HT-29 (cell line): ENCODE measurements around the gene TMEM233. TPM values are rescaled to one million over a fixed set of nuclear protein-coding genes. Genes with fewer than 3 reads are reported as not detected.
A peak's percentile ranks its signal among the peaks of the same experiment; 100 is the strongest.

Experiments
- DNase-seq: peaks from one replicate; pipeline ENCODE4 v3.0.0-alpha.2; 2015; ENCODE audit warnings: low spot score
- total RNA-seq: library from RNA; depleted of rRNA; stranded (reverse); fragments of >200 nt; shearing (Covaris generic); gene quantifications from 2 replicates; pipeline ENCODE4 v1.2.3, GENCODE V29; 2014; rRNA removed

TMEM233 gene
- not detected in 2 replicates for total RNA-seq

GRCh38 chr12:119593578-119594398, at the start of gene TMEM233:
TMEM233 (plus strand) TSS chr12:119593774; CDS start chr12:119593849, 75 bp downstream.
- no peak for DNase-seq

- DNase-seq: peak; percentile 83
These were observed 48.6 kb upstream of the TMEM233 start for GRCh38 chr12:119544765-119545625.

- DNase-seq: peak; percentile 57
These were observed 47.2 kb upstream of the TMEM233 start for GRCh38 chr12:119546340-119546739.

- no peak for DNase-seq
These were observed 46.6 kb upstream of the TMEM233 start for GRCh38 chr12:119547001-119547400.

- no peak for DNase-seq
These were observed 36.7 kb upstream of the TMEM233 start for GRCh38 chr12:119556854-119557253.

- peak; percentile 35 for DNase-seq
These were observed 28.2 kb upstream of the TMEM233 start for GRCh38 chr12:119565404-119565803.

- DNase-seq: no peak
These were observed 22.8 kb upstream of the TMEM233 start for GRCh38 chr12:119570771-119571170.

GRCh38 chr12:119573086-119573485, 20.5 kb upstream of the TMEM233 start:
- no peak for DNase-seq

- DNase-seq: no peak
These were observed 19.3 kb upstream of the TMEM233 start for GRCh38 chr12:119574255-119574654.

GRCh38 chr12:119576118-119576810, 17.3 kb upstream of the TMEM233 start:
- DNase-seq: no peak

GRCh38 chr12:119576915-119577314, 16.7 kb upstream of the TMEM233 start:
- DNase-seq: no peak

- DNase-seq: peak; percentile 16
These were observed 15.5 kb upstream of the TMEM233 start for GRCh38 chr12:119578112-119578511.

- DNase-seq: no peak
These were observed 4.5 kb upstream of the TMEM233 start for GRCh38 chr12:119589097-119589496.

GRCh38 chr12:119589634-119590033, 3.9 kb upstream of the TMEM233 start:
- DNase-seq: no peak

GRCh38 chr12:119592232-119592631, 1.3 kb upstream of the TMEM233 start:
- DNase-seq: no peak

- DNase-seq: no peak
These were observed 791 bp downstream of the TMEM233 start for GRCh38 chr12:119594399-119594730.

GRCh38 chr12:119594772-119595445, 1.3 kb downstream of the TMEM233 start:
- no peak for DNase-seq

- no peak for DNase-seq
These were observed 4.6 kb downstream of the TMEM233 start for GRCh38 chr12:119598159-119598558.

- peak; percentile 3 for DNase-seq
These were observed 8.5 kb downstream of the TMEM233 start for GRCh38 chr12:119601877-119602733.

GRCh38 chr12:119602734-119603094, 9.1 kb downstream of the TMEM233 start:
- DNase-seq: no peak

- no peak for DNase-seq
These were observed 10.2 kb downstream of the TMEM233 start for GRCh38 chr12:119603767-119604166.
